NCI-H1092 (cell line): ENCODE data around the gene BICD1.

Experiments
- DNase-seq: peaks from one replicate; lab custom pipeline; 2025; lab: John Stamatoyannopoulos, UW

Gene BICD1

DNA sequence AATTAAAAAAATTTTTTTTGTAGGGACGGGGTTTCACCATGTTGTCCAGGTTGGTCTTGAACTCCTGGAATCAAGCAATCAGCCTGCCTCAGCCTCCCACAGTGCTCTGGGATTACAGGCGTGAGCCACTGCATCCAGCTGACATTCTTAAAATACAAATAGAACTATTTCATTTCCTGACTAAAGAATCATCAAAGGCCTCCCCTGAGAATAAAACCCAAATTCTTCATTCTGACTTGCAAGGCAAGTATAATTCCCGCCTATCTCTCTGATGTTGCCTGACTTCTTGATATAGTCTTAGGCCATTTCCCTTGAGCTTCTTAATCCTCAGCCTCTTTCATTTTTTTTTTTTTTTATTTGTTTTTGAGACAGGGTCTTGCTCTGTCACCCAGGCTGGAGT, 4.4 kb upstream of the BICD1 start:
- DNase-seq = no peak

- DNase-seq = no peak
Observed at GRCh38 chr12:32104572-32105355, 1.9 kb upstream of the BICD1 start.

DNA sequence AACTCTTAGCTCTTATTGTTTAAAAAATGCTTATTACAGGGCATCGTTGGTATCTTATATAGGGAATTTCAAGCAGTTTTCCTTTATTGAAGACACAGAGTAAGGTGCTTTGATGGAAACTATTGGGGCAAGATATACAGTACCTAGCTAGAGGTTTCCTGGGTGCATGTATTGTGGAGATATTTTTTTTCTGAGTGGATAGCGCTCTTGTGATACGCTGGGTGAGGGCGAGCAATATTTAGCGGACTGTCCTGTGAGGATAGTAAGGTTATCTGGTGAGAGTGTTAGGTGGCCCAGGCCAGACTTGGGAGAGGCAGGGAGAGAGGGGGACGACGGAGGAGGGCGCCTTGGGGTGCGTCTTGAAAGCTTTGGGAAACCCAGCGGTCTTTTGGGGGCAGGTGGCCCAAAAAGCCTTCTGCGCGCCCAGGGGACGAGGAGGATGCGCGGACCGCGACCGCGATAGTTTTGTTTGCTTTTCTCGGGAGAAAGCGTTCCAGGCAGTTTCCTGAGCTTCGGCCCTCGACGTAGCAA, 596 bp upstream of the BICD1 start:
- DNase-seq = no peak

GRCh38 chr12:32107359-32108267, 966 bp downstream of the BICD1 start:
- DNase-seq = no peak

DNA sequence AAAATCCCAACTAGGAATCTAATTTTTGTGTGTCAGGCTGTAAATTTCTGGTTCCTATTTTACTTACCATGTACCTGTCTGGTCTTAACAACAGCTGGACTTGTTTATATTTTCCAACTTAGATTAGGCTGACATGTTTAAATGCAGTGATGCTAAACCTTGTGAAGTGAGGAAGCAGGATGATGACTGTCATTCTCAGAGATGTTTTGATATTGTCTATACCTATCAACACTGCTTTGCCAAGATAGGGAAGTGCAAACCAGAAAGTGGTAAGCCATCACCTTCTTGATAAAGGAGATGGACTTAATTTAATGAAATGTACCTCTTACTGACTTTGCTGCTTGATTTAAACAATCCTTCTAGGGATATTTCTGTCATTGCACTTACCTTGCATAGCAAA, 2.1 kb downstream of the BICD1 start:
- DNase-seq = no peak

DNA sequence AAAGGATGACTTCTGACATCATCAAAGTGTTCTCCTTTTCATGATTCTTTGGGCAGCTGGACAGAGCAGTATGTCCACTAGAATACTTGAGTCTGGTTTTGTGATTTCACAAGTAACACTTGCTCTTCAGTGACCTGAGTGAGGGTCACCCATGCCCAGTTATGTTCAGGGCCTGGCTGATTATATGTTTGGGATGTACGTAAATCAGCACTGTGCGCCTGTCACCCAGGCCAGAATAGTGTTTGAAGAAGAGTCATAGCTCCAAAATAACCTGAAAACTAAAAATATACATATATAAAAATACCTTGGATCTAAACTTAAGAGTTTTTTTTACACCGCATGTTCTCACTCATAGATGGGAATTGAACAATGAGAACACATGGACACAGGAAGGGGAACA, 3.8 kb downstream of the BICD1 start:
- no peak for DNase-seq

DNA sequence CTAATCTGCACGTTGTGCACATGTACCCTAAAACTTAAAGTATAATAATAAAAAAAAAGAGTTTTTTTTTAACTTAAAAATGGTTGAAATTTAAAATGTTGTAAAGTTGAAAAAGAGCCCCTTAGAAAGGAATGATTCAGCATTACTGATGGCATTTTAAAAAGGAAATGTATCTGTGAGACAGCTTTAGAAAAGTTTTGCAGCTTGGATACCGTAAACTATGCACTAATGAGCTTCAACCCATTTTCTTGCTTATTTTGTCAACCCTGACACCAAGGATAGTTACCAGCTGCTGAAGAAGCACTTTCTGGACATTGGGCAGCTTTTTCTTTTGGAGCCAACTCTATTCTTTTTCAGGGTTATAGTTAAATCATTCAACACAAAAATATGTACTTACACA, 4.3 kb downstream of the BICD1 start:
- no peak for DNase-seq

- DNase-seq = no peak
Observed at GRCh38 chr12:32115404-32116104, 8.9 kb downstream of the BICD1 start.

- DNase-seq = no peak
Observed at GRCh38 chr12:32116897-32117296, 10.2 kb downstream of the BICD1 start.

GRCh38 chr12:32117316-32117715, 10.7 kb downstream of the BICD1 start:
- DNase-seq = no peak

DNA sequence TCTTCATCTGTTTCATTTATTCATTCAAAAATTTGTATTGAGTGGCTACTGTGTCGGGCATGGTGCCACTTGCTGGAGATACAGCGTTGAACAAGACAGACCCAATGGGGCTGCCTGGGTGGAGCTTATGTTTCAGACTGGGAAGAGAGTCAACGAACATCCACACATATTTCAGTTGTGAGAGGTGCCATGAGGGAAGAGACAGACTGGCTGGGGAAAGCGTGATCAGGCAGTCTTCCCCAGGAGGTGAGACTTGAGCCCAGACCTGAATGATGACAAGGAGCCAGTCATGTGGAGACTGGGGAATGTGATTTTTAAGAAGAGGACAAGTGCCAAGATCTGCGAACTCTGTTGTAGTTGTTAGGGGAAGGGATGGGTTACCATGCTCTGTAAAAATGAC, 12.2 kb downstream of the BICD1 start:
- DNase-seq = no peak

GRCh38 chr12:32120419-32120818, 13.8 kb downstream of the BICD1 start:
- no peak for DNase-seq

GRCh38 chr12:32124637-32125036, 18.0 kb downstream of the BICD1 start:
- no peak for DNase-seq

DNA sequence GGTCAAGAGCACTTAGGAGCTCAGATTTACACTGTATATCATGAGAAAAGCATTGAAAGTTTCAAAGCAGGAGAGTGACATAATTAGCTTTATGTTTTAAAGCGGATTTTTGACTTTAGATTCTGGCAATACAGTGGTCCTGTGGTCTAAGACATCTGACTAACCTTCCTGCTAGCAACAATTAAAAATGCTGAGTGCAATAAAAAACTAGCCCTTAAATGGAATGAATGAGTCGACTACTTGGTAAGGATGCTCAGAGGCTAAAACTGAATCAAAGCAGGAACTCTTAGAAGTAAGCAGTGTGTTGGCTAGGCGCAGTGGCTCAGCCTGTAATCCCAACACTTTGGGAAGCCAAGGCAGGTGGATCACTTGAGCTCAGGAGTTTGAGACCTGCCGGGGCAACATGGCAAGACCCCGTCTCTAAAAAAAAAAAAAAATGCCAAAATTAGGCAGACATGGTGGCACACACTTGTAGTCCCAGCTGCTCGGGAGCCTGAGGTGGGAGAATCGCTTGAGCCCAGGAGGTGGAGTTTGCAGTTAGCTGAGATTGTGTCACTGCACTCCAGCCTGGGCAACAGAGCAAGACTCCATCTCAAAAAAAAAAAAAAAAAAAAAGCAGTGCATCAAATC, 18.9 kb downstream of the BICD1 start:
- no peak for DNase-seq

- DNase-seq = no peak
Observed at GRCh38 chr12:32126720-32127119, 20.1 kb downstream of the BICD1 start.

GRCh38 chr12:32131666-32132065, 25.0 kb downstream of the BICD1 start:
- DNase-seq = no peak

- DNase-seq = no peak
Observed at GRCh38 chr12:32134101-32134888, 27.6 kb downstream of the BICD1 start.

DNA sequence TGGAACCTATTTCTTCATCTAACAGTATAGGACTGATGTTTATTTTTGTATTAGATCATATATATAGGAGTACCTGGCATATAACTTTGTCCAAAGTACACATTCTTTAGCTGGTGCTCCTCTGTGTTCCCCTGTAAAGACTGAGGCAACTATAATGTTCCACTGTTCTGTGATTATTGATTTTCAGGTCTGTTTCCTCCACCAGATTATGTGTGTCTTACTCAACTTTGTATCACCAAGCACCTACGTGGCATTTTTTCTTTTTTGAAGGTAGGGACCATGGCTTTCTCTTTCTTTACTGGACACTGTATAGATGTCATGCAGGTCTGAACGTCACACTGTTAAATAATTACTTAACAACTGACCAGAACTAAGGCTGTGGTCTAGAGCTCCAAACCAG, 29.3 kb downstream of the BICD1 start:
- no peak for DNase-seq

- DNase-seq = no peak
Observed at GRCh38 chr12:32136404-32136803, 29.8 kb downstream of the BICD1 start.

DNA sequence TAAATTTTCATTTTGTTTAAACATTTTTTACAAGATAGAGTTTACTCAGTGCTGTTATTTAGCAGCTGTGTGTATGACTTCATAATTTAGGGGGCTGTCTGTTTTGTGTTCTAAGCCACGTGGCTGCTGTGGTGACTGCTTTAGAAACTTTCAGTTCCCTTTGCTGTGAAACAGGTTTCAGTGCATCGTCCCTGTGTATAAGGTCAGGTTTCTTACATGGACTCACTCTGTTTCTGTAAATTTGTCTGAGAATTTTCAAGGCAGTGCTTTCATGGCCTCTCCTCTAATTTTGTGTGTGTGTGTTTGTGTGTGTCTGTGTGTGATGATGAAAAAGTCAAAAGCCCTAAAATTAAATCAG, 32.4 kb downstream of the BICD1 start:
- DNase-seq = no peak

DNA sequence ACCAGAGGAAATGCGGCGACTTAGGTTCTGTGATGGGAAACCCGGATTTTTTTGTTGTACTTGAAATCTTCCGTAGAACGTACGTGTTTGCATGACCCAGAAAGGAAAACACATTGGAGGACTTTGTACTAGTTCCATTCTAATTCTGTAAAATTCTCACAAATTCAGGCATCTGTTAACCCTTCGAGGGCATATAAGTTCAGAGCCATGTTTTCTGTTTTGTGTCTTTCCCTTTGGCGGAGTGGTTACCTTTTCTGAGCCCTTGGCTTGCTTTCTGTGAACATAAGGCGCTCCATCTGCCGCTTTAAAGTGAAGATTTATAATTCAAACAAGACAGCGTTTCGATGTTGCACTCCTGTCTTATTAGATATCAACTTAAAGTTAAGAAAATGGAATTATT, 34.2 kb downstream of the BICD1 start:
- DNase-seq = no peak
